ENCODE results near the gene FOXL2NB.

FOXL2NB gene

GRCh38 chr3:138945709-138946662, 1.0 kb upstream of the FOXL2NB start:
- no peak for DNase-seq (ENCODE audit: low spot score)

GRCh38 chr3:138947495-138948121, 591 bp downstream of the FOXL2NB start:
- no peak for DNase-seq (ENCODE audit: low spot score)

DNA sequence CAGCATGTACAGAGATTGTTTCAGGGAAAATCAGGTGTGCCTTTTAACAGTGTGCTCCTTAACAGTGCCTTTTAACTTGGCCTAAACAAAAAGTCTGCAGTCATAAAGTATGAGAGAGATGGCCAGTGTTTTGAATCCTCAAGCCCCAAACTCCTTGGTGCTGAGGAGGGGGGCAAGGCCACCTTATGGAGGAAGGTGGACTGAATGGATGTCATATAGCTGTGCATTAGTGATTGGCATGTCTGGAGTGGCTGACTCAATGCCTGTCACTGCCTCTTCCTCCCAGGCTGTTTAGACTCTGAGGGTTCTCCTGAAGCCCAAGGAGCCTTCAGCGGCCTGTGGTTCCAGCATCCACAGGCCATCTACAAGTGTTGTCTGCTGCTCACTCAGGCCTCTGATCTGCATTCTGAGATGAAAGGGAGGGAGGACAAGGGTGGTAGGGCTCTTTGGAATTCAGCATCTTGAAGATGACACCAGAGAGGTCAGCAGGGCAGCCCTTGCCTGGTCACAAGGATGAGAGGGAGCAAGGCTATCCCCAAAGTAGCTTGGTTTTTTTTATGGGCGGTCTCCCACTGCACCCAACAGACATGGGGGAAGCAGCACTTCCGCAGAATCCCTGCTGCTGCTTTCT, 1.5 kb downstream of the FOXL2NB start:
- DNase-seq (ENCODE audit: low spot score), result no peak

GRCh38 chr3:138949002-138949418, 2.0 kb downstream of the FOXL2NB start:
- no peak for DNase-seq (ENCODE audit: low spot score)

DNA sequence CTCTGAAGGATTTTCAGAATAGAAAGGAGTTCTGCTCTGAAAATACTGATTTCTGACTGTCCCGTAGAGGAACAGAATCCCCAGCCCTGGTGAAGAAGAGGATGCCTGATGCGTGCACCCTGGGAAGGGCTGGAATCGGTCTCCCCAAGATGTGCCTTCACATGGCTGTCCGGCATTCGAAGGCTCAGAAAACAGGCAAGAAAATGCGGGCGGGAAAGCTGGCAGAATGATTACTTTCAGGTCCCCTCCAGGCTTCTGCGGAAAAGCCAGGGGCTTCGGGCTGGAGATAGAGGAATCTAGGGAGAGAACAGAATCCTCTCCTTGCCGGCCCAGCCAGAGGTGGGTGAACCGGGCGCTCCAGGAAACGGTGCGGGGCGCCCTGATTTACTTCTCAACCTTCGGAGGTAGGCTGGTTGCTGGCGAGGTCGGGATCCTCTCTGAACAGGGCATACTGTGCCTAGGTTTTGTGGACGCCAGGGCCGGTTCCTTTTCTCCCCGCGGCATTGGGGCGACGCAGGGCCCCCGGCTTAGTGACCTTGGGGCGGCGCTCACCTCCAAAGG, 2.5 kb downstream of the FOXL2NB start:
- no peak for DNase-seq (ENCODE audit: low spot score)

- no peak for DNase-seq (ENCODE audit: low spot score)
Observed at GRCh38 chr3:138950006-138950644, 3.1 kb downstream of the FOXL2NB start.

GRCh38 chr3:138950701-138951100, 3.7 kb downstream of the FOXL2NB start:
- DNase-seq (ENCODE audit: low spot score), result no peak

DNA sequence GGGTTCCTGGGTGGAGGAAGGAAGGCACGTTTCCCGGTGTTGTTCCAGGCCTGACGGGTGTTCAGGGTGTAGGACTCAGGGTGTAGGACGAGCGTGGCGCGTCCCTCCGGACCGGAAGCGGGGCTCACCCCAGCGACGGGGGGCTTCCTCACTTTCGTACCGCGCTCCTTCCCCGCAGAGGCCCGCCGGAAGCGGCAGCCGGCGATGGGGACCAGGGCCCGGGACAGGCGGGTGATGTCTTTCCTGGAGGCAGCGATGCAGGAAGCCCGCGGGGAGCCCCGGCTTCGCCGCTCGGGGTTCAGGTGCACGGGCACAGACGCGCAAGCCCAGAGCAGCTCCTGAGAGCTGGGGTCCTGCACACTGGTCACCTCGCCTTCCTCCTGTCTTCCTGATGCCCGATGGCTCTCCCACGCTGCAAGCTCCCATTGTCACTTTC, 13.4 kb downstream of the FOXL2NB start:
- DNase-seq (ENCODE audit: low spot score), result no peak

DNA sequence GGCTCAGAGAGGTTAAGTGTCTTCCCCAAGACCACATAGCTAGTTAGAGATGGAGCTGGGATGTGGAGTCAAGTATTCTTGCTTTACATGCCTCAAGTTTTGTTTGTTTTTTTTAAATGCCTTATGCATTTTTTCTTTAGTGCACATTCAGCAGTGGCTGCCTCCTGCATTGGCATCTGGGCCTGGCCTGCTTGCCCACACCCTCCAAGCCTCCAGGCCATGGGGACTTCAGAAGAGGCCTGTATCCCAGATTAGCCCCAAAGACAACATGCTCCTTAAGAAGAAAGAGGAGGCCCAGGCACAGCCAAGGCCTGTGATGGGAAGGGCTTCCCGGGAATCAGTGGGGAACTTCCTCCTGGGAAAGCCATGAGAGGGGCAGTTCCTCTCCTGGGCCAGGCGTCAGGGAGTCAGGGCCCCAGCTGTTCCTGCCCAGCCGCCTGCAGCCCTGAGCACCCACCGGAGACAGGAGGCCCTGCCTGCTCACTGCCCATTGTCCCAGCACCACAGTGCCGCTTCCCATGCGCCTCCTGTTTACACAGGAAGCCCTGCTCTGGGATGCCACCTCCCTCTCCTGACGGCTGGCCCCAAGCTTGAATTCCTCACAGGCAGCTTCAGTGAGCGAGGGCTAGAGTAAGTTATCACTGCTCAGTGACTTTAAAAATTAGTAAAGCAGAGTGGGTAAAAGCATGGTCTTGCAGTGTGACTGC, 16.0 kb downstream of the FOXL2NB start:
- DNase-seq (ENCODE audit: low spot score), result no peak

DNA sequence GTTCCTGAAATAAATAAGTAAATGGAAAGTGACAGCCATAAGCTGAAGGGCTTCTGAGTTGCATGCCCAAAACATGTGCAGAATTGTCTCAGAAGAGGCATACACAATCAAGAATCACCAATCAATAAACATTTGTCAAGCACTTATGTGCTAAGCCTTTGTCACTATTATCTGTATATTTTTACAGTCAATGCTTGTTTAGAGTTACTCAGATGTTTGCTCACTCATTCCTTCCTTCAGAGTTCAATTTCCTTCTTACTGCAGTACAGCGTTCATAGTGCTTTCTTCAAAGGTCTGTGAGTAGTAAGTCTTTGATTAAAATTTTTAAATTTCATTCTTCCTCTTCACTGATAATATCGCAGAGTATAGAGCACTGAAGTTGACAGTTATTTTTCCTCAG, 17.2 kb downstream of the FOXL2NB start:
- no peak for DNase-seq (ENCODE audit: low spot score)

DNA sequence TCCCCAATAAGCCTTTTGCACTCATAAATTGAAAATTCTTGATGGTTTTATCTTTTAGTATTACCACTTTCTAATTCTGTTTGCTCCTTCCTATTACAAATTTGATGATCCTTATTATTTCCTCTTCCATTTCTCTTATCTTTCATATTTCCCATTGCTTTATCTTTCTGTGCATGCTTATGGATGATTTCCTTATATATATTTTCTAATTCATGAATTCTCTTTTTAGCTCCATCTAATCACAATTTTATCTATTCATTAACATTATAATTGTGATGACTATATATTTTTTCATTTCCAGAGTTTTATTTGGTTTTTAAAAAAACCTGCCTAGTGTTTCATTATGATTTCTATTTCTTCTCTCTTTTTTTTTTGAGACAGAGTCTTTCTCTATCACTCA, 17.9 kb downstream of the FOXL2NB start:
- no peak for DNase-seq (ENCODE audit: low spot score)

DNA sequence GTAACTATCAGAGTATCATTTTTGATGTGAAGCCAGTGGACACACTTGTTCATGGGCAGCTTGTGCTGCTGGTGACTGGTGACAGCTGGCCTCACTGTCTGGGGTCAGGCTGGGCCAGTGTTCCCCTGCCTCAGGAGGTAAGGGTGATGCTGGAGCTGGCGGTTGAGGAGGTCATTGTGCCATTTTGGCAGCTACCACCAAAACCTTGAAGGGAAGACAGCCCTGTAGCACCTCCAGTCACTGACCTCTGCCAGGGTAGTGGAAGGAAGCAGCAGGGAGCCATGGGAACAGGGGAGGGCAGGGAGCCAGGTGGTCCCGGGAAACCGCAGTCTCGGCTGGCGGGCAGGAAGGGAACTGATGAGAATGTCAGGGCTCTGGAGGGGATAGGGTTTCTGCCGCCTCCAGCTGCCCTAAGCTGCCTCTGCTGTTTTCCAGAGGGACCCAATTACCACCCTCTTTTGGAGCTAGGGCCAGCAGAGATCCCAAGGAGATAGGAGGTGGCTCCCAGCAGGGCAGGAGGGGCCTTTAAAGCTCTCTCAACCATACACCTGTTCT, 24.8 kb downstream of the FOXL2NB start:
- no peak for DNase-seq (ENCODE audit: low spot score)

GRCh38 chr3:138972941-138973340, 25.9 kb downstream of the FOXL2NB start:
- no peak for DNase-seq (ENCODE audit: low spot score)

GRCh38 chr3:138974462-138974861, 27.4 kb downstream of the FOXL2NB start:
- no peak for DNase-seq (ENCODE audit: low spot score)

- no peak for DNase-seq (ENCODE audit: low spot score)
Observed at GRCh38 chr3:138975351-138975750, 28.3 kb downstream of the FOXL2NB start.

- no peak for DNase-seq (ENCODE audit: low spot score)
Observed at GRCh38 chr3:138976047-138976446, 29.0 kb downstream of the FOXL2NB start.

- DNase-seq (ENCODE audit: low spot score), result no peak
Observed at GRCh38 chr3:138984816-138985215, 37.8 kb downstream of the FOXL2NB start.

- no peak for DNase-seq (ENCODE audit: low spot score)
Observed at GRCh38 chr3:138985932-138986331, 38.9 kb downstream of the FOXL2NB start.

- DNase-seq (ENCODE audit: low spot score), result no peak
Observed at GRCh38 chr3:138987181-138987580, 40.2 kb downstream of the FOXL2NB start.

GRCh38 chr3:138995706-138996105, 48.7 kb downstream of the FOXL2NB start:
- DNase-seq (ENCODE audit: low spot score), result no peak
